Vagina (tissue), 2 donors: ENCODE data around the gene MILR1.

Experiments
- POLR2A ChIP-seq, 2 donors: fragments of 450-650 bp; IDR thresholded peaks; one replicate each; pipeline ENCODE4 v1.6.1; 2017; ENCODE audit warnings: antibody characterized with exemption in 2 of 2, mild to moderate bottlenecking in 2 of 2, moderate library complexity in 2 of 2
- POLR2AphosphoS5 ChIP-seq, 2 donors: sonication (generic); formaldehyde crosslinking; IDR thresholded peaks; one replicate each; pipeline ENCODE4 v1.9.0; 2017; ENCODE audit warnings: antibody characterized with exemption in 2 of 2, mild to moderate bottlenecking in 2 of 2, low read depth in 1 of 2; ENCODE audit not compliant: insufficient read depth in 1 of 2
- TF ChIP-seq, protein P1 (sequence below), 3 experiments: fragments of 450-650 bp in 2 of 3; fragments of 200-600 bp in 1 of 3; sonication (generic) in 1 of 3; IDR thresholded peaks; one replicate each; pipeline ENCODE4 v1.5.1; 2017 to 2019; ENCODE audit warnings: antibody characterized with exemption in 3 of 3, mild to moderate bottlenecking in 2 of 3, moderate library complexity in 2 of 3

DNA sequence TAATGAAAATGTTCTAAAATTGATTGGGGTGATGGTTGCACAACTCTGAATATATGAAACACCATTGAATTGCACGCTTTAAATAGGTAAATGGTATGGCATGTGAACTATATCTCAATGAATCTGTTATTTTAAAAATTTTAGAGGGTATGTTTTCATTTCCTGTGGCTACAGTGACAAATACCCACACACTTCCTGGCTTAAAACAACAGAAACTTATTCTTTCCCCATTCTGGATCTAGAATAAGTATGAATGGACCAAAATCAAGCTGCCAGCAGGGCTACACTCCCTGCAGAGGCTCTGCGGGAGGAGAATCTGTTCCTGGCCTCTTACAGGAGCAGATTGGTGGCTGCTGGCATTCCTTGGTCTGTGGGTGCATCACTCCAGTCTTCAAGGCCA lies 47.0 kb upstream of the MILR1 start:
- TF ChIP-seq, protein P1, sequence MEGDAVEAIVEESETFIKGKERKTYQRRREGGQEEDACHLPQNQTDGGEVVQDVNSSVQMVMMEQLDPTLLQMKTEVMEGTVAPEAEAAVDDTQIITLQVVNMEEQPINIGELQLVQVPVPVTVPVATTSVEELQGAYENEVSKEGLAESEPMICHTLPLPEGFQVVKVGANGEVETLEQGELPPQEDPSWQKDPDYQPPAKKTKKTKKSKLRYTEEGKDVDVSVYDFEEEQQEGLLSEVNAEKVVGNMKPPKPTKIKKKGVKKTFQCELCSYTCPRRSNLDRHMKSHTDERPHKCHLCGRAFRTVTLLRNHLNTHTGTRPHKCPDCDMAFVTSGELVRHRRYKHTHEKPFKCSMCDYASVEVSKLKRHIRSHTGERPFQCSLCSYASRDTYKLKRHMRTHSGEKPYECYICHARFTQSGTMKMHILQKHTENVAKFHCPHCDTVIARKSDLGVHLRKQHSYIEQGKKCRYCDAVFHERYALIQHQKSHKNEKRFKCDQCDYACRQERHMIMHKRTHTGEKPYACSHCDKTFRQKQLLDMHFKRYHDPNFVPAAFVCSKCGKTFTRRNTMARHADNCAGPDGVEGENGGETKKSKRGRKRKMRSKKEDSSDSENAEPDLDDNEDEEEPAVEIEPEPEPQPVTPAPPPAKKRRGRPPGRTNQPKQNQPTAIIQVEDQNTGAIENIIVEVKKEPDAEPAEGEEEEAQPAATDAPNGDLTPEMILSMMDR (IDR thresholded peaks at IDR 0.05): no peak
- TF ChIP-seq POLR2AphosphoS5 (IDR thresholded peaks at IDR 0.05; ENCODE audit: insufficient read depth in 1 of 2, low read depth in 1 of 2) (no peak), POLR2A (IDR thresholded peaks at IDR 0.05) (no peak)
